ENCODE data around the gene HMX2.
"Not testable (repeated sequence)": the region's sequence is repeated elsewhere in the genome, so short reads cannot be mapped to it uniquely, and the experiment has no call there.

The HMX2 gene

DNA sequence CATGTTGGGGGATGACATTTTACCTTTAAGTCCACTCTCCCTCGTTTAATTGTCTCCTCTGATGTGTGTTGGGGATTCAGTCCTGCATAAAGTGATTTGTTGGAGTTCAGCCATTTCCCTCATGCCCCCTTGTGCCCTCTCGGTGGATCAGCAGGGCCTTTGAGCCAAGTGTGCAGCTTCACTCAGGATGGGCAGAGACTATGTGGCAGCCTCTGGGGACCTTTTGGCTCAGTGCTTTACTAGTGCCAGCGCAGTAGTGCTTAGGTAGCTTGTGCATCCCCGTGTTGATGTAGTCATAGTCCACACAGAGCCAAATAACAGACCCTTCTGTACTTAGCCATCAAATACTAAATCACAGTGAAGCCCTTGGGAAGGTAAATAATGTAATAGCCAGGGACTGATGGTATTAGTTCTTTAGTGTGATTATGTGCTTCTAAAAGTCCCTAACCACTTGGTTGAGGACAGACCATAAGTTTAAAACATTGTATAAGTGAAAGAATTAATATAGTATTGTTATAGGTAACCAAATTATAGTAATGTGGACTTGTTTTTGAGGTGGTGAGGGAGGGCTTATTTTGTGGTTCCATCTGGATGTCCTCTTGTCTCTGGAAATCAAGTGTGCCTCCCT, 17.6 kb downstream of the HMX2 start:
- H3K27ac ChIP-seq, result no peak overlapping the region
- TF ChIP-seq, protein P1, sequence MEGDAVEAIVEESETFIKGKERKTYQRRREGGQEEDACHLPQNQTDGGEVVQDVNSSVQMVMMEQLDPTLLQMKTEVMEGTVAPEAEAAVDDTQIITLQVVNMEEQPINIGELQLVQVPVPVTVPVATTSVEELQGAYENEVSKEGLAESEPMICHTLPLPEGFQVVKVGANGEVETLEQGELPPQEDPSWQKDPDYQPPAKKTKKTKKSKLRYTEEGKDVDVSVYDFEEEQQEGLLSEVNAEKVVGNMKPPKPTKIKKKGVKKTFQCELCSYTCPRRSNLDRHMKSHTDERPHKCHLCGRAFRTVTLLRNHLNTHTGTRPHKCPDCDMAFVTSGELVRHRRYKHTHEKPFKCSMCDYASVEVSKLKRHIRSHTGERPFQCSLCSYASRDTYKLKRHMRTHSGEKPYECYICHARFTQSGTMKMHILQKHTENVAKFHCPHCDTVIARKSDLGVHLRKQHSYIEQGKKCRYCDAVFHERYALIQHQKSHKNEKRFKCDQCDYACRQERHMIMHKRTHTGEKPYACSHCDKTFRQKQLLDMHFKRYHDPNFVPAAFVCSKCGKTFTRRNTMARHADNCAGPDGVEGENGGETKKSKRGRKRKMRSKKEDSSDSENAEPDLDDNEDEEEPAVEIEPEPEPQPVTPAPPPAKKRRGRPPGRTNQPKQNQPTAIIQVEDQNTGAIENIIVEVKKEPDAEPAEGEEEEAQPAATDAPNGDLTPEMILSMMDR (conservative IDR thresholded peaks at IDR 0.05), result no peak

DNA sequence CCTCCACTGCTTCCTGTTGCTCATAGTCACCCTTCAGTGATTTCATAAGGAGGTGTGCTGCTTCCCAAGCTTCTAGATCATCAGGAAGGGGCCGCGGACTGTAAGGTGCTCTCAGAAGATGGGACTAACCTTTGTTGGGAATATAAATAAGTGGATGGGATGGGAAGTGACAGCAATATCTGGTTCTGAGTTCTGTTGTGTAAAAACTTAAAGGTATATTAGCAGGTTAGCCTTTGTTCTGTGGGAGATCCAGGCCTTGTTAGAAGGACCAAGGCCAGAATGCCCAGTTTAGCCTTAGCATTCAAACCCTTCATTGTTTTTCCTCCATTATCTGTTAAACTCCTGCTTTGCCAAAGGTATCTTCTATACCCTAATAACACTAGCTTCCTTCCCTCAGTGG, 18.7 kb downstream of the HMX2 start:
- H3K27ac ChIP-seq, result no peak overlapping the region
- TF ChIP-seq, protein P1 (conservative IDR thresholded peaks at IDR 0.05), result no peak
- TF ChIP-seq ZFX (IDR thresholded peaks at IDR 0.05), result no peak

DNA sequence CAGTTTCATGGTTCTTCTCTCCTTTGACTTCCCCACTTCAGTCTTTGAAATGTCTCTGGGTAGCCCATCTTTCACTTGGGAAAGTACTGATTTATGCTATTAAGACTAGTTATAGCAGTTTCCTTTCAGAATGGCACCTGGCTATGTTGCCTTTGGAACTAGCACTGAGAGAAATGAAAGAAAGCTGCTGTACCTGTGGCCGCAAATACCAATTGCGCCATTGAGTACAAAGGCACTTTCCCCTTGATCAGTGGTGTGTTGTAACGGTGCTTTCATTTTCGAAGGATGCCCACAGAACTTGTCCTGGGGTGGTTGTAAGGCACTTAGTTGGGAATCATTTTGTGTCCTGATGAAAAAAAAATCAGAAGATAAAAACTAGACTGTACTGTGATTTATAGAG, 23.0 kb downstream of the HMX2 start:
- H3K27ac ChIP-seq, result no peak overlapping the region
- TF ChIP-seq, protein P1 (conservative IDR thresholded peaks at IDR 0.05), result no peak

DNA sequence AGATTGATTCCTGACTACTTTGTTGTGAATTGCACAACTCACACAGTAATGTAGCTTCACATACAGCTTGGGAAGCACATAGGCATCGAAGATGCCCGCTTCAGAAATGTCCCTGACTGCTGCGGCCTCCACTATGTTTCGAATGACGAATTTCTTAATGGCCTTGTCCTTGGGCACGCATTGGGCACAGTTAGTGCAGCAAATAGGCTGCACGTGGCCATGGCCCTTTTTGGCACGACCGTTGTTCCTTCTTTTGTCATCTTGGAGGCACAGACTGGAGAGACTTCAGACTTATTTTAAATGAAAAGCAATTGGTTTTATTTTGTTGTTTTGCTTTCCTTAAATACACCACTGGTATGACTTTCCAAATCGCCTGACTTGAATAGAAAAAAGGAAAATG, 23.7 kb downstream of the HMX2 start:
- H3K27ac ChIP-seq, result not testable (repeated sequence)

DNA sequence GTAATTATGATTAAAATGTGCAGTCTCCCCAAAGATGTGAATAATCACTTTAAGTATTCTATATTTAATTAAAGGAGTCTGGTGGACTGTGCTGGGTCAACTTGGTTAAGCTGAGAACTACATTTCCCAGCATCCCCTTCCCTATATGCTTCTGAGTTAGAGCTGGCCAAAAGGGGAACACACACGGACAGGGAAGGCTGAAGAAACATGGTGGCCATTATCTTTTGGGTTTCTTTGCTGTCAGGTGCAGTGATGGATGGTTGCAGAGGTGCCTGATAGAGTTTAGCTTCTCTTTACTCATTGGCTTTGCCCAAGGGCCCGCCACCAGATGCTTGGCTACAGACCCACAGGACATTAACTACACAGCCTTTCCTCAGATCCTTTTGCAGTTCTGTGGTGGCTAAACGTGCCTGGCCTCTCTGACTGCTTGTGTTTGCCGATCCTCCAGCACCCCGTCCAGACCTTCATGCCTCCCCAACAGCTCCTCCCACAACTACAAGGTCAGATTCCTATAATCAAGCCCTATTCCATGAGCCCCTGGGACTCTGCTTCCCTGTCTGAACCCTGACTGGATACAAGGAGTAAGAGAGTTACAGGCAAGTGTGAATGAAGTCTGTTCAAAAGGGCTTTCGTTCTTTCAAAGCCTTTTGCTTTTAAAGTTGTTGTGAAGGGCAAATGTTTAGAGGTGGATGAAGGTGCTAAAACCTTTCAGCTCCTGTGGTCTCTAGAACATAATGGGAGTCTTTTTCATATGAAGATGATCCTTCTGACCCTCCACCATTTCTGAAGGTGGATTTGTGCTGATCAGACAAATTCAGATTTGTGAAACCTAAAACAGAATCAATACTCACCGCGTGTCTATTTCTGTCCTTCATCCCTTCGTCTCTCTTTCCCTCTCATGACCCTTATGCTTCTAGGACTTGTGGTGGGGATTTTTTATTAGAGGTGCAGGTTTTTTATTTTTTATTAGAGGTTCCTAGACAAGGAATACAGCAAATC, 27.8 kb downstream of the HMX2 start:
- TF ChIP-seq, protein P1 (conservative IDR thresholded peaks at IDR 0.05), result no peak
- no peak for TF ChIP-seq ZFX (IDR thresholded peaks at IDR 0.05)
- no peak overlapping the region for H3K27ac ChIP-seq

DNA sequence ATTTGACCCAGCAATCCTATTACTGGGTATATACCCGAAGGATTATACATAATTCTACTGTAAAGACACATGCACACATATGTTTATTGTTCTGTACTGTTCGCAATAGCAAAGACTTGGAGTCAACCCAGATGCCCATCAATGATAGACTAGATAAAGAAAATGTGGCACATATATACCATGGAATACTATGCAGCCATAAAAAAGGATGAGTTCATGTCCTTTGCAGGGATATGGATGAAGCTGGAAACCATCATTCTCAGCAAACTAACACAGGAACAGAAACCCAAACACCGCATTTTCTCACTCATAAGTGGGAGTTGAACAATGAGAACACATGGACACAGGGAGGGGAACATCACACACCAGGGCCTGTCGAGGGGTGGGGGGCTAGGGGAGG, 30.5 kb downstream of the HMX2 start:
- not testable (repeated sequence) for H3K27ac ChIP-seq

DNA sequence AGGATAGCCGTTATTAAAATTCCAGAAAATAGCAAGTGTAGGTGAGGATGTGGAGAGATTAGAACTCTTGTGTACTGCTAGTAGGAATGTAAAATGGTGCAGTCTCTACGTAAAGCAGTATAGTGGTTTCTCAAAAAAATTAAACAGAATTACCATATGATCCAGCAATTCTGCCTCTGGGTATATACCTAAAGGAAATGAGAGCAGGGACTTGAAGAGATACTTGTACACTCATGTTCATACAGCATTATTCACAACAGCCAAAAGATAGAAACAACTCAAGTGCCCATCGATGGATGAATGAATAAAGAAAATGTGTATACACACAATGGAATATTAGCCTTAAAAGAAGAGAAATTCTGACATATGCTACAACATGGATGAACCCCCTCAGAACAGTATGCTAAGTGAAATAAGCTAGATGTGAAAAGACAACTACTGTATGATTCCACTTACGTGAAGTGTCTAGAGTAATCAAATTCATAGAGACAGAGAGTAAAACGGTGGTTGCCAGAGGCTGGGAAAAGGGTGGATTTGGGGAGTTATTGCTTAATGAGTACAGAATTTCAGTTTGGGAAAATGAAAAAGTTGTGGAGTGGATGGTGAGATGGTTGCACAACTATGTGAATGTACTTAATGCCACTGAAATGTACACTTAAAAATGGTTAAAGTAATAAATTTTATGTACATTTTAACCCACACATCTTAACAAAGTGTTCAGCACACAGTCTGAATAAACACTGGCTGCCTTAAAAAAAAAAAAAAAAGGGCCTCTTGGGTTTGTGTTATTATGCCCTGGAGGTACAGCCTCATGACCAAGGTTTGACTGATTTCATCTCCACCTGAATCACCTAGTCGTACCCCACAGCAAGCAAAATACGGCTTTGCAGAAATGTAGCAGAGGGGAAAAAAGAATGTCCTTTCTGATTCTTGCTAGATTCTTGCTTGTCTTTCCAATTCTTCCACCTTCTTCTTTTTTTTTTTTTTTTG, 32.5 kb downstream of the HMX2 start:
- no peak overlapping the region for H3K27ac ChIP-seq
- TF ChIP-seq, protein P1 (conservative IDR thresholded peaks at IDR 0.05), result no peak
- TF ChIP-seq ZFX (IDR thresholded peaks at IDR 0.05), result no peak

DNA sequence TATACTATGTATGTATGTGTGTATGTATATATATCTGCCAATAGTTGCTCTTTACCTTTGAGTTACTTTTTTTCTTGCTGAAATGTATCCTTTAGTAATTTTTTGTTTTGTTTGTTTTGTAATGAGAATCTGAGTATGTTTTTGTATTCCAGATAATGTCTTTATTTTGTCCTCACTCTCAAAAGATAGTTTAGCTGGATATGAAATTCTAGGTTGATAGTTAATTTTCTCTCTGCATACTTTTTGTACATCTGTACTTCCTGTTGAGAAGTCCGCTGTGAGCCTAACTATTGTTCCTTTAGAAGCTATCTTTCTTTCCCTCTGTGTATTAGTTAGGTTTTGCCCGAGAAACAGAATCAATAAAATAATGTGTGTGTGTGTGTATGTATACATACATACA, 35.8 kb downstream of the HMX2 start:
- no peak for TF ChIP-seq ZFX (IDR thresholded peaks at IDR 0.05)
- no peak overlapping the region for H3K27ac ChIP-seq

All from C4-2B (cell line).